ENCODE data around the gene CBR1.
"Not testable (repeated sequence)": the region's sequence is repeated elsewhere in the genome, so short reads cannot be mapped to it uniquely, and the experiment has no call there.

The CBR1 gene

DNA sequence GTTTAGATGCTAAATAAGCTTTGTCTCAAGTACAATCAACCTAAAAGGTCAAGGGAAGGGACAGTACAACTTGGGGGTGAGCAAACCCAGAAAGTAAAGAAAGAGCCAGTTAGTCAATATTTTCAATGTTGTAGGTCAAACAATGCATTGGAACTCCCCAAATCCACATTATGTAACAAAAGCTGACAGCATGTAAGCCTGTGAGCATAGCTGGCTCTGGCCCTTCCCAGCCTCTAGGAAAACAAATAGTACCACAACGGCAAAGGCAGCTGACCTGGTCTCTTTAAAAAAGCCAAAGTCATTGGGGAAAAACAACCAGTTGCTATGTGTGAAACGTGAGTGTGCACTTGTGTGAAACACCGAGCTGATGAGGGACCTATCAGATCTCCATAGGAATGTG lies 3.4 kb downstream of the CBR1 start:
- Histone ChIP-seq H3K4me1 (ENCODE audit: control insufficient read depth in 2 of 2, insufficient read depth in 1 of 2, low read depth in 1 of 2, low read length in 2 of 2) (no peaks in the 10 kb centered on the region), H3K27ac (replicated peaks; ENCODE audit: low read length) (no peak overlapping the region), H3K79me1 (ENCODE audit: low read depth, low read length) (no peaks in the 10 kb centered on the region), H2AK5ac (ENCODE audit: low read depth, low read length) (no peak overlapping the region), H3K36me3 (replicated peaks in 1 of 2; ENCODE audit: control insufficient read depth in 2 of 2, insufficient read depth in 2 of 2, low read length in 2 of 2) (no peaks in the 10 kb centered on the region), H3K4ac (ENCODE audit: low read length) (no peak overlapping the region), H3K9ac (ENCODE audit: low read depth, low read length, poor library complexity) (no peak overlapping the region), H3K4me3 (ENCODE audit: low read length in 2 of 2) (no peak overlapping the region), H2AFZ (ENCODE audit: low read length) (no peak overlapping the region), H3K14ac (ENCODE audit: low read length) (no peak overlapping the region), H2BK120ac (ENCODE audit: low read depth, low read length) (no peak overlapping the region), H4K8ac (ENCODE audit: low read depth, low read length) (no peak overlapping the region), H2BK15ac (ENCODE audit: low read length) (no peak overlapping the region), H2BK5ac (ENCODE audit: low read length) (no peak overlapping the region), H3K27me3 (ENCODE audit: control insufficient read depth in 3 of 3, insufficient read depth in 3 of 3, low read depth in 1 of 3, low read length in 3 of 3) (peaks cover 0 to 41% (median 0%) of the 10 kb centered on the region in 3 experiments), H2BK12ac (ENCODE audit: low read length) (no peak overlapping the region), H3K9me3 (replicated peaks in 1 of 2; ENCODE audit: control insufficient read depth in 2 of 2, insufficient read depth in 1 of 2, low read depth in 1 of 2, low read length in 2 of 2) (peaks cover 3 to 9% of the 10 kb centered on the region in 2 donors), H4K91ac (ENCODE audit: low read depth, low read length, poor library complexity) (no peak overlapping the region), H3K18ac (ENCODE audit: low read length) (no peak overlapping the region), H3K23ac (ENCODE audit: low read depth, low read length, poor library complexity) (no peak overlapping the region), H3K4me2 (ENCODE audit: insufficient read depth, low read length, poor library complexity, severe bottlenecking) (no peak overlapping the region)
- no peak for DNase-seq (ENCODE audit: low spot score)
- WGBS, 2 donors (ENCODE audit: extremely low coverage in 2 of 2, insufficient read length in 2 of 2, insufficient replicate concordance in 1 of 2), result no CpG with 5 or more reads among the region's 3 CpGs

- H4K91ac ChIP-seq (ENCODE audit: low read depth, low read length, poor library complexity); H4K8ac ChIP-seq (ENCODE audit: low read depth, low read length); H3K36me3 ChIP-seq (replicated peaks in 1 of 2; ENCODE audit: control insufficient read depth in 2 of 2, insufficient read depth in 2 of 2, low read length in 2 of 2); H3K4me3 ChIP-seq (ENCODE audit: low read length in 2 of 2); H3K23ac ChIP-seq (ENCODE audit: low read depth, low read length, poor library complexity); H3K79me1 ChIP-seq (ENCODE audit: low read depth, low read length); H2AFZ ChIP-seq (ENCODE audit: low read length); H2BK15ac ChIP-seq (ENCODE audit: low read length); H3K4me2 ChIP-seq (ENCODE audit: insufficient read depth, low read length, poor library complexity, severe bottlenecking); H3K9me3 ChIP-seq (replicated peaks in 1 of 2; ENCODE audit: control insufficient read depth in 2 of 2, insufficient read depth in 1 of 2, low read depth in 1 of 2, low read length in 2 of 2); H3K9ac ChIP-seq (ENCODE audit: low read depth, low read length, poor library complexity); H2BK120ac ChIP-seq (ENCODE audit: low read depth, low read length); H2AK5ac ChIP-seq (ENCODE audit: low read depth, low read length); H3K18ac ChIP-seq (ENCODE audit: low read length); H2BK5ac ChIP-seq (ENCODE audit: low read length); DNase-seq (ENCODE audit: low spot score); H3K14ac ChIP-seq (ENCODE audit: low read length); H3K4ac ChIP-seq (ENCODE audit: low read length); H3K27ac ChIP-seq (replicated peaks; ENCODE audit: low read length); H2BK12ac ChIP-seq (ENCODE audit: low read length); H3K4me1 ChIP-seq (ENCODE audit: control insufficient read depth in 2 of 2, insufficient read depth in 1 of 2, low read depth in 1 of 2, low read length in 2 of 2): not testable (repeated sequence)
- H3K27me3 ChIP-seq (ENCODE audit: control insufficient read depth in 3 of 3, insufficient read depth in 3 of 3, low read depth in 1 of 3, low read length in 3 of 3), result peaks cover 0 to 45% (median 0%) of the 10 kb centered on the region in 3 experiments
- no CpG with 5 or more reads among the region's 5 CpGs for WGBS, 2 donors (ENCODE audit: extremely low coverage in 2 of 2, insufficient read length in 2 of 2, insufficient replicate concordance in 1 of 2)
Observed at GRCh38 chr21:36073911-36074310, 4.1 kb downstream of the CBR1 start.

GRCh38 chr21:36075171-36075570 lies 5.3 kb downstream of the CBR1 start:
- H2BK15ac ChIP-seq (ENCODE audit: low read length), result no peak overlapping the region
- no peaks in the 10 kb centered on the region for H3K4me1 ChIP-seq (ENCODE audit: control insufficient read depth in 2 of 2, insufficient read depth in 1 of 2, low read depth in 1 of 2, low read length in 2 of 2)
- peaks cover 0 to 44% (median 0%) of the 10 kb centered on the region in 3 experiments for H3K27me3 ChIP-seq (ENCODE audit: control insufficient read depth in 3 of 3, insufficient read depth in 3 of 3, low read depth in 1 of 3, low read length in 3 of 3)
- no peak overlapping the region for H3K4ac ChIP-seq (ENCODE audit: low read length)
- no peak overlapping the region for H3K4me2 ChIP-seq (ENCODE audit: insufficient read depth, low read length, poor library complexity, severe bottlenecking)
- WGBS, 2 donors (ENCODE audit: extremely low coverage in 2 of 2, insufficient read length in 2 of 2, insufficient replicate concordance in 1 of 2), result no CpG with 5 or more reads among the region's 3 CpGs
- no peak overlapping the region for H2BK12ac ChIP-seq (ENCODE audit: low read length)
- no peak overlapping the region for H3K18ac ChIP-seq (ENCODE audit: low read length)
- H3K14ac ChIP-seq (ENCODE audit: low read length), result no peak overlapping the region
- H3K79me1 ChIP-seq (ENCODE audit: low read depth, low read length), result no peaks in the 10 kb centered on the region
- H2AFZ ChIP-seq (ENCODE audit: low read length), result no peak overlapping the region
- H4K8ac ChIP-seq (ENCODE audit: low read depth, low read length), result no peak overlapping the region
- no peak overlapping the region for H4K91ac ChIP-seq (ENCODE audit: low read depth, low read length, poor library complexity)
- no peak overlapping the region for H2BK5ac ChIP-seq (ENCODE audit: low read length)
- no peak for DNase-seq (ENCODE audit: low spot score)
- H3K9ac ChIP-seq (ENCODE audit: low read depth, low read length, poor library complexity), result no peak overlapping the region
- H2BK120ac ChIP-seq (ENCODE audit: low read depth, low read length), result no peak overlapping the region
- no peak overlapping the region for H3K4me3 ChIP-seq (ENCODE audit: low read length in 2 of 2)
- no peaks in the 10 kb centered on the region for H3K9me3 ChIP-seq (replicated peaks in 1 of 2; ENCODE audit: control insufficient read depth in 2 of 2, insufficient read depth in 1 of 2, low read depth in 1 of 2, low read length in 2 of 2)
- no peaks in the 10 kb centered on the region for H3K36me3 ChIP-seq (replicated peaks in 1 of 2; ENCODE audit: control insufficient read depth in 2 of 2, insufficient read depth in 2 of 2, low read length in 2 of 2)
- no peak overlapping the region for H2AK5ac ChIP-seq (ENCODE audit: low read depth, low read length)
- H3K27ac ChIP-seq (replicated peaks; ENCODE audit: low read length), result no peak overlapping the region
- no peak overlapping the region for H3K23ac ChIP-seq (ENCODE audit: low read depth, low read length, poor library complexity)

DNA sequence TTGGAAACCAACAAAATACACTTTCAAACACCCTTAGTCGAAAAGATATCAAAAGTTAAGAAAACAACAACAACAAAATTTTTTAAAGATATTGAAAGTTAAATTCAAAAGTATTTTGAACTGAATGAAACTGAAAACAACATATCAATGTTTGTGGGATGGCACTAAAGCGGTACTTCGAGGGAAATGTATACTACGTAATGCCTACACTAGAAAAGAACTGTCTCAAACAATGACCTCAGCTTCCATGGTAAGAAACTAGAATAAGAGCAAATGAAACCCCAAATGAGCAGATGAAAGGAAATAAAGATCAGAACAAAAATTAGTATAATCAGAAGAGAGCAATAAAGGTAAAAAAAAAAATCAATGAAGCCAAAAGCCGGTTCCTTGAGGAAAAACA lies 6.1 kb downstream of the CBR1 start:
- no peak overlapping the region for H3K18ac ChIP-seq (ENCODE audit: low read length)
- no peak overlapping the region for H4K8ac ChIP-seq (ENCODE audit: low read depth, low read length)
- no peaks in the 10 kb centered on the region for H3K4me1 ChIP-seq (ENCODE audit: control insufficient read depth in 2 of 2, insufficient read depth in 1 of 2, low read depth in 1 of 2, low read length in 2 of 2)
- H3K79me1 ChIP-seq (ENCODE audit: low read depth, low read length), result no peaks in the 10 kb centered on the region
- no peak overlapping the region for H2AK5ac ChIP-seq (ENCODE audit: low read depth, low read length)
- H2BK5ac ChIP-seq (ENCODE audit: low read length), result no peak overlapping the region
- no peak for DNase-seq (ENCODE audit: low spot score)
- no peak overlapping the region for H3K23ac ChIP-seq (ENCODE audit: low read depth, low read length, poor library complexity)
- H3K27ac ChIP-seq (replicated peaks; ENCODE audit: low read length), result no peak overlapping the region
- H4K91ac ChIP-seq (ENCODE audit: low read depth, low read length, poor library complexity), result no peak overlapping the region
- H3K9ac ChIP-seq (ENCODE audit: low read depth, low read length, poor library complexity), result no peak overlapping the region
- no CpG with 5 or more reads among the region's 5 CpGs for WGBS, 2 donors (ENCODE audit: extremely low coverage in 2 of 2, insufficient read length in 2 of 2, insufficient replicate concordance in 1 of 2)
- H3K4ac ChIP-seq (ENCODE audit: low read length), result no peak overlapping the region
- no peak overlapping the region for H3K4me2 ChIP-seq (ENCODE audit: insufficient read depth, low read length, poor library complexity, severe bottlenecking)
- peaks cover 0 to 38% (median 0%) of the 10 kb centered on the region in 3 experiments for H3K27me3 ChIP-seq (ENCODE audit: control insufficient read depth in 3 of 3, insufficient read depth in 3 of 3, low read depth in 1 of 3, low read length in 3 of 3)
- H2BK12ac ChIP-seq (ENCODE audit: low read length), result no peak overlapping the region
- H2AFZ ChIP-seq (ENCODE audit: low read length), result no peak overlapping the region
- no peaks in the 10 kb centered on the region for H3K9me3 ChIP-seq (replicated peaks in 1 of 2; ENCODE audit: control insufficient read depth in 2 of 2, insufficient read depth in 1 of 2, low read depth in 1 of 2, low read length in 2 of 2)
- H3K14ac ChIP-seq (ENCODE audit: low read length), result no peak overlapping the region
- H2BK15ac ChIP-seq (ENCODE audit: low read length), result no peak overlapping the region
- H2BK120ac ChIP-seq (ENCODE audit: low read depth, low read length), result no peak overlapping the region
- no peaks in the 10 kb centered on the region for H3K36me3 ChIP-seq (replicated peaks in 1 of 2; ENCODE audit: control insufficient read depth in 2 of 2, insufficient read depth in 2 of 2, low read length in 2 of 2)
- no peak overlapping the region for H3K4me3 ChIP-seq (ENCODE audit: low read length in 2 of 2)
